ENCODE measurements around the gene ERMARD. TPM values are rescaled to one million over a fixed set of nuclear protein-coding genes. Genes with fewer than 3 reads are reported as not detected.
"Not testable (repeated sequence)": the region's sequence is repeated elsewhere in the genome, so short reads cannot be mapped to it uniquely, and the experiment has no call there.

ERMARD gene
- total and polyA plus RNA-seq, 4 donors: 27.2 to 44.9 (median 35.0) TPM

DNA sequence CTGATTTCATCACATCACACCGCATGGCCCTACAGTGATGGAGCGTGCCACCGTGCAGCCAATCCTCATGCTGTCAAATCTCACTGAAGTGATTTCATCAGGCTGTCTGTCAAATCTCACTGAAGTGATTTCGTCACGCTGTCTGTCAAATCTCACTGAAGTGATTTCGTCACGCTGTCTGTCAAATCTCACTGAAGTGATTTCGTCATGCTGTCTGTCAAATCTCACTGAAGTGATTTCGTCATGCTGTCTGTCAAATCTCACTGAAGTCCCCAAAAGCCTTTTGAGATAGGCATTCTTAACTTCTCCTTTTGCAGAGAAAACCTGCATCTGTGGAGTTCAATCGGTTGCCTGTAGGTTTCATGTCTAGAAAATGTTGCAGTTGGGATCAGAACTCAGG lies 14.4 kb downstream of the ERMARD start:
- H3K27ac ChIP-seq (ENCODE audit: low read depth, low read length); H3K4me3 ChIP-seq (ENCODE audit: low read depth, low read length); H3K4me1 ChIP-seq (ENCODE audit: control insufficient read depth, insufficient read depth, low read length); DNase-seq (ENCODE audit: low read depth in 4 of 6, low spot score in 6 of 6); H3K9me3 ChIP-seq (ENCODE audit: control insufficient read depth, insufficient read depth, low read length); H3K27me3 ChIP-seq (ENCODE audit: control insufficient read depth, insufficient read depth, low read length): not testable (repeated sequence)
- WGBS (ENCODE audit: insufficient coverage): 96% methylated on average over 10 of the region's 10 CpGs
- peaks cover 44% of the 10 kb centered on the region for H3K36me3 ChIP-seq (ENCODE audit: control insufficient read depth, insufficient read depth, low read length)

DNA sequence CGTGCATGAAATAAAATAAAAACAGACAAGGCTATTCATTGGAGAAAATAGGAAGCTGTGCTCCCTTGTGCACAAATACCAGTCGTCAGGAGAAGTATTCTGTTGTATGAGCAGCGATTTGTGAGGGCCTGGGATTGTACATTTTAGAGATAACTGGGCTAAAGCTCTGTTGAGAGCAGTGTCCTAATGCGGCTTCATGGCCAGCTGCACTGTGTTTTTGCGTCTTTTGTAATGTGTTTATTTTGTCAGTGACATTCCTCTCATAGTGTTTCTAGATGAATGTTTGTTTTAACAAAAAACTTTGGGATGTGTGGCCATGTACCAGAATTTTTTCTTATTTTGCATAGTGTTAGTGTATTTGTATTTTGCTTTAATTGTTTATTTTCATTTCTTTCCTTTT lies 14.8 kb downstream of the ERMARD start:
- Histone ChIP-seq H3K9me3 (ENCODE audit: control insufficient read depth, insufficient read depth, low read length) (no peaks in the 10 kb centered on the region), H3K27ac (ENCODE audit: low read depth, low read length) (no peak overlapping the region), H3K36me3 (ENCODE audit: control insufficient read depth, insufficient read depth, low read length) (peaks cover 42% of the 10 kb centered on the region), H3K27me3 (ENCODE audit: control insufficient read depth, insufficient read depth, low read length) (no peaks in the 10 kb centered on the region), H3K4me3 (ENCODE audit: low read depth, low read length) (no peak overlapping the region), H3K4me1 (ENCODE audit: control insufficient read depth, insufficient read depth, low read length) (no peaks in the 10 kb centered on the region)
- 90% methylated on average over 5 of the region's 5 CpGs for WGBS (ENCODE audit: insufficient coverage)
- no peak for DNase-seq (ENCODE audit: low read depth in 4 of 6, low spot score in 6 of 6)

DNA sequence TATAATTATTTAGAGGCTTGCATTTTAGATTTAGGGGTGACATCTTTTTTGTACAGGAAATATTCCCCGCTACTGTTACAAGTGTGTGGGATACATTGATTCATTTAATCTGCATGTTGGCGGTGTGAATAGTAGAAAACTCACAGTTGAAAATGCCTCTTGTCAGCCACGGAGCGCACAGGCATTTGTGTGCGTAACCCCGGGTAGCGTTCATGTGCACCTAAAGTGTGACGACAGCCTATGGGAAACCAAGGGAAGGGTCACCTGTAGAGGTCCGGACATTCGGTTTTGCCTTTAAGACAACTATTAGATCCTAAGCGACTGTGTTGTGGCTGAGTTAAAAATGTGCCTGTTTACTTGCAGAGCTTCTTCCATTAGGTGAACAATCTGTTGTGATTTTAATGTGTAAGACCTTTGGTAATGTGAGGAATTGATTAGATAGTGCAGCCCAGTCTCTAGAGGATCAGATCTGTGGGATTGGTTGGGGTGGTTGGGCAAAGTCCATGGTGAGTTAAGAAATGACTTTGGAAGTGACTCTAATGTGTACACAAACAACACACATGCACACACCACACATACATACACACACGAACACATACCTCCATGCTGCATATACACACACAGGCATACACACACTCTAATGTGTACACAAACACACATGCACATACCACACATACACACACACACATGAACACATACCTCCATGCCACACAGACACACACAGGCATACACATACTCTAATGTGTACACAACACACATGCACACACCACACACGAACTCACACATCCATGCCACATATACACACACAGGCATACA lies 15.7 kb downstream of the ERMARD start:
- WGBS (ENCODE audit: insufficient coverage): 96% methylated on average over 13 of the region's 13 CpGs
- Histone ChIP-seq H3K36me3 (ENCODE audit: control insufficient read depth, insufficient read depth, low read length) (peaks cover 42% of the 10 kb centered on the region), H3K9me3 (ENCODE audit: control insufficient read depth, insufficient read depth, low read length) (no peaks in the 10 kb centered on the region)

DNA sequence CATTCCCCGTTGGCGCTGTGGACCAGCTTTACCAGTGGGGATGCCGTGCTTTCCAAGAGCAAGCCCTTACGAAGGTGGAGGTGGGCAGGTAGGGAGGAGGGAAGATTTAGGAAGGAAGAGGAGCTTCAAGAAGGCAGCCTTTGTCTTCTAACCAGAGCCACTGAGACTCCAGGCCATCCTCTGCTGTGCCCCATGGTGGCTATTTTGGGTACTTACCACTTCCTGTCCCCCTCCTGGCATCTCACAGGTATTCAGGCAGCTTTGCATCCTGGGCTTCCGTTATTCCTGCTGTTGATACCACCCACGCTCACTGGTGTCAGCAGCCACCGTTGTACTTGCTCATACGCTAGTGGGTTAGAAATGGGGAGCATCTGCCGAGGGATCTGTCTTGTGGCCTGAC lies 22.9 kb downstream of the ERMARD start:
- H3K27ac ChIP-seq (ENCODE audit: low read depth, low read length): no peak overlapping the region
- no peaks in the 10 kb centered on the region for H3K9me3 ChIP-seq (ENCODE audit: control insufficient read depth, insufficient read depth, low read length)
- no peaks in the 10 kb centered on the region for H3K4me1 ChIP-seq (ENCODE audit: control insufficient read depth, insufficient read depth, low read length)
- H3K36me3 ChIP-seq (ENCODE audit: control insufficient read depth, insufficient read depth, low read length): peaks cover 54% of the 10 kb centered on the region
- DNase-seq (ENCODE audit: low read depth in 4 of 6, low spot score in 6 of 6): no peak
- no peak overlapping the region for H3K4me3 ChIP-seq (ENCODE audit: low read depth, low read length)
- WGBS (ENCODE audit: insufficient coverage): 92% methylated on average over 8 of the region's 9 CpGs
- no peaks in the 10 kb centered on the region for H3K27me3 ChIP-seq (ENCODE audit: control insufficient read depth, insufficient read depth, low read length)

More for the DNA sequence above, 15.7 kb downstream of the ERMARD start:
- no peak for DNase-seq (ENCODE audit: low read depth in 4 of 6, low spot score in 6 of 6)
- Histone ChIP-seq H3K4me1 (ENCODE audit: control insufficient read depth, insufficient read depth, low read length) (no peaks in the 10 kb centered on the region), H3K4me3 (ENCODE audit: low read depth, low read length) (no peak overlapping the region), H3K27me3 (ENCODE audit: control insufficient read depth, insufficient read depth, low read length) (no peaks in the 10 kb centered on the region), H3K27ac (ENCODE audit: low read depth, low read length) (no peak overlapping the region)

DNA sequence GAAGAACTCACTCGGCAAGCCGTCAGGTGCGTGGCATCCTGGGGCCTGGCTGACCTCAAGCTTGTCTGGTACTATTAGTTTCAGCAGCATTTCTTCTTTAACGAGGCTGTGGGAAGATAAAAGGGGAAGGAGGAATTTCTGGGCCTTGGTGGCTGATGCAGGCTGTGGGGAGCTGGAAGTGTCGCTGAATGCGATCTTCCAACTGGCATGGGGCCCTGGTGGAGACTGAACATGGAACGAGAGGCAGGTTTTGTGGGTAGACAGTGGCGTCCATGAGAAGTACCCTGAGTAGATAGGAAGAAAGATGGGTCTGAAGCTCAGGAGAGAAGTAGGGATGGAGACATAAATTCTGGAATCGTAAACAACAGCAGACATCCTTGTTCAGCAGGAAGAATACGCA lies 23.9 kb downstream of the ERMARD start:
- WGBS (ENCODE audit: insufficient coverage): 86% methylated on average over 10 of the region's 10 CpGs
- no peak for DNase-seq (ENCODE audit: low read depth in 4 of 6, low spot score in 6 of 6)
- H3K27ac ChIP-seq (ENCODE audit: low read depth, low read length): no peak overlapping the region
- no peak overlapping the region for H3K4me3 ChIP-seq (ENCODE audit: low read depth, low read length)
- no peaks in the 10 kb centered on the region for H3K27me3 ChIP-seq (ENCODE audit: control insufficient read depth, insufficient read depth, low read length)
- peaks cover 61% of the 10 kb centered on the region for H3K36me3 ChIP-seq (ENCODE audit: control insufficient read depth, insufficient read depth, low read length)
- H3K4me1 ChIP-seq (ENCODE audit: control insufficient read depth, insufficient read depth, low read length): no peaks in the 10 kb centered on the region
- H3K9me3 ChIP-seq (ENCODE audit: control insufficient read depth, insufficient read depth, low read length): no peaks in the 10 kb centered on the region

DNA sequence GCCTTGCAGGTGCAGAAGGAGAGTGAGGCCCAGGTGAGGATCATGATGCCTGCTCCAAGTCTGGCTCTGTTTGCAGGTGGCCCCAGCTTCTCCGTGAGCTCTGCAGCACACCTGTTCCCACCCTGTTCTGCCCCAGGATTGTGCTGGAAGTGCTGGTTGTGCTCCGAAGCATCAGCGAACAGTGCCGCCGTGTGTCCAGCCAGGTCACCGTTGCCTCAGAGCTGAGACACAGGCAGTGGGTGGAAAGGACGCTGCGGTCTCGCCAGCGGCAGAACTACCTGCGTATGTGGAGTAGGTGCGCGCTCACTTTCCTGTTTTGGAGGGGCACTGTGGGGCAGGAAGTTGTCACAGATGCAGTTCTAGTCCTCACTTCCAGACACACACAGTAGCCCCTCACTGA lies 25.0 kb downstream of the ERMARD start:
- Histone ChIP-seq H3K4me1 (ENCODE audit: control insufficient read depth, insufficient read depth, low read length) (no peaks in the 10 kb centered on the region), H3K9me3 (ENCODE audit: control insufficient read depth, insufficient read depth, low read length) (no peaks in the 10 kb centered on the region), H3K27ac (ENCODE audit: low read depth, low read length) (no peak overlapping the region), H3K4me3 (ENCODE audit: low read depth, low read length) (no peak overlapping the region), H3K27me3 (ENCODE audit: control insufficient read depth, insufficient read depth, low read length) (no peaks in the 10 kb centered on the region), H3K36me3 (ENCODE audit: control insufficient read depth, insufficient read depth, low read length) (peaks cover 64% of the 10 kb centered on the region)
- no peak for DNase-seq (ENCODE audit: low read depth in 4 of 6, low spot score in 6 of 6)
- 100% methylated on average over 1 of the region's 13 CpGs for WGBS (ENCODE audit: insufficient coverage)

DNA sequence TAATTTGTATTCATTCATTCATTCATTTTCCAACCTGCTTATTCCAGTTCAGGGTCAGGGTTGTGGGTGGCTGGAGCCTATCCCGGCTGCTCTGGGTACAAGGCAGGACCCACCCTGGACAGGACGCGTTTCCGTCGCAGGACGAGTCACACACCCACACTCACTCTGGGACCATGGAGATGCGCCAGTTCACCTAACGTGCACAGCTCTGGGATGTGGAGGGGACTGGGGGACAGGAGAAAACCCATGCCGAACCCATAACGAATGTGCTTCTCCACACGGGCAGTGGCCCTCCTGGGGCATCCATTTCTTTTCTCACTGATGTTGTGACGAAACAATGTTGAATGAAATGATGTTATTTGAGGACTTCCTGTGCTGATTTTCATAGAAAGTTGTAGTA lies 26.5 kb downstream of the ERMARD start:
- Histone ChIP-seq H3K4me1 (ENCODE audit: control insufficient read depth, insufficient read depth, low read length) (no peaks in the 10 kb centered on the region), H3K27me3 (ENCODE audit: control insufficient read depth, insufficient read depth, low read length) (no peaks in the 10 kb centered on the region), H3K27ac (ENCODE audit: low read depth, low read length) (no peak overlapping the region), H3K9me3 (ENCODE audit: control insufficient read depth, insufficient read depth, low read length) (no peaks in the 10 kb centered on the region), H3K36me3 (ENCODE audit: control insufficient read depth, insufficient read depth, low read length) (peaks cover 54% of the 10 kb centered on the region), H3K4me3 (ENCODE audit: low read depth, low read length) (no peak overlapping the region)
- DNase-seq (ENCODE audit: low read depth in 4 of 6, low spot score in 6 of 6): no peak
- no CpG with 5 or more reads among the region's 12 CpGs for WGBS (ENCODE audit: insufficient coverage)

DNA sequence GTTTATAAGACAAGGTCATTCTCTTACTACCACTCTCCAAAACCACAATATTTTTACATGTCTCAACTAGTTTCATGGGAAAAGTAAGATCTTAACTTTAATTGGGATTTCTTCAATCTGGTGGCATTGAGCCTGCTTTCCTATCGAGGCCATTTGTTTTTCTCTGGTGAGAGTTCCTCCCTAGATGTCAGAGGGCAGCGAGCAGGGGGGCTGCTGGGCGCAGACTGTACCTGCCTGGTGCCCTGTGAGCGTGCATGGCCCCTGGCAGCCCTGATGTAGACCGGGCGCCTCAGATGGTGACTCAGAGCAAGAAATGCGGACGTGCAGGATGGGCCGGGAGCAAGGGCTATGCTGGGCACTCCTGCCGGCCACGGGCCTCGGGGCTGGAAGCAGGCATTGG lies 27.2 kb downstream of the ERMARD start:
- no peaks in the 10 kb centered on the region for H3K4me1 ChIP-seq (ENCODE audit: control insufficient read depth, insufficient read depth, low read length)
- no peak overlapping the region for H3K27ac ChIP-seq (ENCODE audit: low read depth, low read length)
- no peak overlapping the region for H3K4me3 ChIP-seq (ENCODE audit: low read depth, low read length)
- peaks cover 59% of the 10 kb centered on the region for H3K36me3 ChIP-seq (ENCODE audit: control insufficient read depth, insufficient read depth, low read length)
- no peaks in the 10 kb centered on the region for H3K9me3 ChIP-seq (ENCODE audit: control insufficient read depth, insufficient read depth, low read length)
- DNase-seq (ENCODE audit: low read depth in 4 of 6, low spot score in 6 of 6): no peak
- H3K27me3 ChIP-seq (ENCODE audit: control insufficient read depth, insufficient read depth, low read length): no peaks in the 10 kb centered on the region
- 95% methylated on average over 8 of the region's 12 CpGs for WGBS (ENCODE audit: insufficient coverage)

DNA sequence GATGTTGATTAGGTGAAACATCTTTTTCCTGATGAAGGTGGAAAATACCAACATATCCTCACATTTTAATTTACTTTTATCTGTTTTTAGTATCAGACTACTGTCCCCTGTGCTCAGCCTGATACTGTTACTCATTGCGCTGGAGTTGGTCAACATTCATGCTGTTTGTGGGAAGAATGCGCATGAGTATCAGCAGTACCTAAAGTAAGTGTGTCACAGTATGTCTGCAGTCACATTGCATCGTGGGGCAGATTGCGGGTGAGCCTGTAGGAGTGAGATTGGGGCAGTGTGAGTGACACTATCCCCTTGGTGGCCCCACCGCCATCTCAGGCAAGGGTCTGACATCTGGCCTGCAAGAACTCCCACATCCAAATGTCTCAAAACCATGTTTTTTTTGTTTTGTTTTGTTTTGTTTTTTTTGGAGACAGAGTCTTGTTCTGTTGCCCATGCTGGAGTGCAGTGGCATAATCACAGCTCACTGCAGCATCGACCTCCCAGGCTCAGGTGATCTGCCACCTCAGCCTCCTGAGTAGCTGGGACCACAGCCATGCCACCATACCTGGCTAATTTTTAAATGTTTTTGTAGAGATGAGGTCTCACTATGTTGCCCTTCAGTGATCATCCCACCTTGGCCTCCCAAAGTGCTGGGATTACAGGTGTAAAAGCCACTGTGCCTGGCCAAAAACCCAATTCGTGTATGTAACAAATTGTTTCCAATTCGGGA lies 27.8 kb downstream of the ERMARD start:
- no peak overlapping the region for H3K4me3 ChIP-seq (ENCODE audit: low read depth, low read length)
- no peaks in the 10 kb centered on the region for H3K9me3 ChIP-seq (ENCODE audit: control insufficient read depth, insufficient read depth, low read length)
- no peaks in the 10 kb centered on the region for H3K4me1 ChIP-seq (ENCODE audit: control insufficient read depth, insufficient read depth, low read length)
- no peak for DNase-seq (ENCODE audit: low read depth in 4 of 6, low spot score in 6 of 6)
- WGBS (ENCODE audit: insufficient coverage): 95% methylated on average over 5 of the region's 8 CpGs
- no peaks in the 10 kb centered on the region for H3K27me3 ChIP-seq (ENCODE audit: control insufficient read depth, insufficient read depth, low read length)
- peaks cover 57% of the 10 kb centered on the region for H3K36me3 ChIP-seq (ENCODE audit: control insufficient read depth, insufficient read depth, low read length)
- H3K27ac ChIP-seq (ENCODE audit: low read depth, low read length): no peak overlapping the region

DNA sequence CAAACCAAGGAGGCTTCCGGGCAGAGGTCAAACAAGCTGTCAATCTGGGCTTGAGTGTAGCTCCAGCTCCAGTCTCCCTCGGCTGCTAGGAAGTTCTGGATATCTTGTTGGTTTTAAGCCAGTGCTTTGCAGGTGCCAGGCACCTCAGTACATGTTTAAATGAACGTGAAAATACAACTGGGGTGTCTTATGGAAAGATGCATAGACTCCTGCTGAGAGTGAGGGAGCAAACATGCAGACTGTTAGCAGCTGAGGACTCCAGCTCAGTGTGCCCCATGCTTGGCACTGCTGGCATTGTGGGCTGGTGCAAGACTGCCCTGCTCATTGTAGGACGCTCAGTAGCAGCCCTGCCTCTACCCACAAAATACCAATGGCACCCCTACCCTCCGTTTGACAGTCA lies 28.5 kb downstream of the ERMARD start:
- no peak overlapping the region for H3K27ac ChIP-seq (ENCODE audit: low read depth, low read length)
- WGBS (ENCODE audit: insufficient coverage): 91% methylated on average over 2 of the region's 5 CpGs
- DNase-seq (ENCODE audit: low read depth in 4 of 6, low spot score in 6 of 6): no peak
- peaks cover 57% of the 10 kb centered on the region for H3K36me3 ChIP-seq (ENCODE audit: control insufficient read depth, insufficient read depth, low read length)
- H3K27me3 ChIP-seq (ENCODE audit: control insufficient read depth, insufficient read depth, low read length): no peaks in the 10 kb centered on the region
- H3K4me3 ChIP-seq (ENCODE audit: low read depth, low read length): no peak overlapping the region
- H3K9me3 ChIP-seq (ENCODE audit: control insufficient read depth, insufficient read depth, low read length): no peaks in the 10 kb centered on the region
- H3K4me1 ChIP-seq (ENCODE audit: control insufficient read depth, insufficient read depth, low read length): no peaks in the 10 kb centered on the region
